B cell (primary cell): ENCODE results near the gene STOX2. TPM values are rescaled to one million over a fixed set of nuclear protein-coding genes. Genes with fewer than 3 reads are reported as not detected.

Source experiments
- ATAC-seq: fragments of 200-7000 bp; cut with Tn5 transposase; one replicate; pipeline ENCODE4 v1.10.0; 2021; ENCODE audit warnings: low read depth, mild to moderate bottlenecking, moderate number of reproducible peaks, moderate library complexity
- CTCF ChIA-PET: fragments of 350-600 bp; sonication (Branson Sonifier 250); formaldehyde crosslinking; loops from one replicate; lab custom pipeline; 2021; ENCODE audit warnings: antibody characterized with exemption, inconsistent platforms; lab: Charles Lee
- POLR2A ChIA-PET: fragments of 350-600 bp; sonication (Branson Sonifier 250); formaldehyde crosslinking; loops from one replicate; lab custom pipeline; 2021; ENCODE audit warnings: antibody characterized with exemption; lab: Charles Lee
- DNase-seq: peaks from one replicate; pipeline ENCODE4 v3.0.0; 2013
- H2AFZ ChIP-seq: 2 replicates; pipeline ENCODE4 v1.6.1; 2012; ENCODE audit warnings: mild to moderate bottlenecking, low read depth, low read length; ENCODE audit not compliant: insufficient read depth, poor library complexity, severe bottlenecking
- H3K27ac ChIP-seq, 2 donors: 1 replicate in 1 of 2; 2 replicates in 1 of 2; pipeline ENCODE4 v1.5.1; 2012 to 2013; ENCODE audit warnings: low read length in 2 of 2, mild to moderate bottlenecking in 2 of 2, moderate library complexity in 1 of 2
- H3K27me3 ChIP-seq, 4 experiments: fragments of 200-600 bp in 1 of 4; sonication (generic) in 1 of 4; replicated peaks in 1 of 4; 1 replicate in 2 of 4; 2 replicates in 2 of 4; pipeline versions ENCODE4 v1.6.1 to v1.7.0; 2013 to 2016; ENCODE audit warnings: low read length in 3 of 4, mild to moderate bottlenecking in 2 of 4, mixed read lengths in 1 of 4, moderate library complexity in 1 of 4; ENCODE audit not compliant: insufficient read depth in 4 of 4, control insufficient read depth in 3 of 4; ENCODE audit errors: control extremely low read depth in 1 of 4
- H3K36me3 ChIP-seq, 2 experiments: replicated peaks in 1 of 2; 1 replicate in 1 of 2; 2 replicates in 1 of 2; pipeline versions ENCODE4 v1.6.1 to v1.7.1; 2013; ENCODE audit warnings: low read length in 1 of 2; ENCODE audit not compliant: insufficient read depth in 2 of 2, control insufficient read depth in 1 of 2; ENCODE audit errors: control extremely low read depth in 1 of 2, extremely low read depth in 1 of 2
- H3K4me1 ChIP-seq, 2 donors: fragments of 200-600 bp in 1 of 2; sonication (generic) in 1 of 2; 1 replicate in 1 of 2; 2 replicates in 1 of 2; pipeline versions ENCODE4 v1.5.1 to v1.6.1; 2013 to 2017; ENCODE audit warnings: low read length in 2 of 2; ENCODE audit not compliant: control insufficient read depth in 2 of 2, insufficient read depth in 2 of 2
- H3K4me2 ChIP-seq: replicated peaks from 2 replicates; pipeline ENCODE3; 2012; ENCODE audit warnings: mild to moderate bottlenecking, low read depth, low read length; ENCODE audit not compliant: poor library complexity, severe bottlenecking
- H3K4me3 ChIP-seq, 5 experiments: fragments of 200-600 bp in 1 of 5; sonication (generic) in 1 of 5; 1 replicate in 3 of 5; 2 replicates in 2 of 5; pipeline versions ENCODE4 v1.5.1 to v1.7.0; 2011 to 2016; ENCODE audit warnings: low read length in 4 of 5, mild to moderate bottlenecking in 4 of 5, low read depth in 2 of 5, control low read depth in 1 of 5, moderate library complexity in 1 of 5; ENCODE audit not compliant: insufficient read depth in 1 of 5; ENCODE audit errors: control extremely low read depth in 1 of 5, extremely low read depth in 1 of 5
- H3K79me2 ChIP-seq: fragments of 200-600 bp; sonication (generic); one replicate; pipeline ENCODE4 v1.6.0; 2016; ENCODE audit warnings: low read length; ENCODE audit not compliant: control insufficient read depth, insufficient read depth
- H3K9ac ChIP-seq: fragments of 200-600 bp; sonication (generic); 2 replicates; pipeline ENCODE4 v1.6.1; 2017; ENCODE audit warnings: mild to moderate bottlenecking, low read length, moderate library complexity
- H3K9me3 ChIP-seq, 3 donors: one replicate each; pipeline versions ENCODE4 v1.6.1 to v1.7.1; 2013; ENCODE audit warnings: low read length in 2 of 3; ENCODE audit not compliant: control insufficient read depth in 2 of 3, insufficient read depth in 1 of 3; ENCODE audit errors: control extremely low read depth in 1 of 3
- H4K20me1 ChIP-seq: 2 replicates; pipeline ENCODE4 v1.6.0; 2012; ENCODE audit warnings: mild to moderate bottlenecking, low read length; ENCODE audit not compliant: insufficient read depth, control insufficient read depth, poor library complexity, severe bottlenecking
- H3K27ac Mint-ChIP-seq: one replicate; pipeline ENCODE4 v1.8.0; 2021; ENCODE audit warnings: mixed read lengths
- H3K27me3 Mint-ChIP-seq: one replicate; pipeline ENCODE4 v1.8.0; 2021; ENCODE audit warnings: mixed read lengths
- H3K4me1 Mint-ChIP-seq: one replicate; pipeline ENCODE4 v1.8.0; 2021; ENCODE audit warnings: mixed read lengths
- H3K4me3 Mint-ChIP-seq: one replicate; pipeline ENCODE4 v1.8.0; 2021; ENCODE audit warnings: mixed read lengths
- H3K9me3 Mint-ChIP-seq: one replicate; pipeline ENCODE4 v1.8.0; 2022; ENCODE audit warnings: mixed read lengths; ENCODE audit not compliant: insufficient read depth
- CTCF ChIP-seq: fragments of 200-600 bp; IDR thresholded peaks from one replicate; pipeline ENCODE4 v1.8.0; 2022; ENCODE audit warnings: antibody characterized with exemption, mild to moderate bottlenecking
- EZH2 ChIP-seq: IDR thresholded peaks from 2 replicates; pipeline ENCODE4 v1.6.1; 2012; ENCODE audit warnings: borderline replicate concordance, low read depth, mild to moderate bottlenecking, moderate library complexity, low read length; ENCODE audit not compliant: insufficient read depth, poor library complexity, severe bottlenecking
- WGBS: methylation state at CpG from one replicate; pipeline ENCODE4 v1.1.5; 2013; ENCODE audit warnings: missing lambda C conversion rate; ENCODE audit not compliant: insufficient coverage; 5-methylcytosine and 5-hydroxymethylcytosine counted together
- intact Hi-C: fragments of 100-400 bp; cut with micrococcal nuclease; formaldehyde crosslinking; loops from one replicate; pipeline ENCODE4 v1.10.0; 2022
- polyA plus RNA-seq: library from polyadenylated mRNA; depleted of rRNA; stranded (reverse); fragments of >200 nt; gene quantifications from 2 replicates; pipeline ENCODE4 v1.2.3, GENCODE V29; 2012
- total RNA-seq, 2 donors: library from RNA; stranded (reverse); fragments of 120-200 nt in 1 of 2; gene quantifications; 1 replicate in 1 of 2; 2 replicates in 1 of 2; pipeline versions ENCODE4 v1.2.3 to v1.2.4, GENCODE V29; 2013 to 2022

The STOX2 gene
- total and polyA plus RNA-seq, 2 donors (not counting 1 experiment from before 2014, with no cell fraction given), result under 0.01 TPM; not detected in 1

GRCh38 chr4:183989931-183990330 lies 84.8 kb downstream of the STOX2 start:
- no peaks in the 10 kb centered on the region for H3K9me3 Mint-ChIP-seq
- POLR2A ChIA-PET, result no interaction called here

GRCh38 chr4:183993676-183994075 lies 88.6 kb downstream of the STOX2 start:
- Mint-ChIP-seq H3K4me1 (no peaks in the 10 kb centered on the region), H3K9me3 (no peaks in the 10 kb centered on the region), H3K27ac (no peak overlapping the region), H3K4me3 (no peak overlapping the region), H3K27me3 (no peaks in the 10 kb centered on the region)
- WGBS, result 88% methylated on average over 4 of the region's 6 CpGs
- intact Hi-C loops, result no loop called here
- Histone ChIP-seq H4K20me1 (no peaks in the 10 kb centered on the region), H3K27me3 (no peaks in the 10 kb centered on the region), H3K4me3 (no peak overlapping the region), H3K27ac (no peak overlapping the region), H2AFZ (no peak overlapping the region), H3K79me2 (no peaks in the 10 kb centered on the region), H3K4me1 (no peaks in the 10 kb centered on the region), H3K9ac (no peak overlapping the region), H3K36me3 (no peaks in the 10 kb centered on the region), H3K9me3 (no peaks in the 10 kb centered on the region), H3K4me2 (no peak overlapping the region)
- ChIA-PET POLR2A (no interaction called here), CTCF (interaction anchor here (0.9 kb wide), 1 partner anchor 109 kb away, joined by 3 read pairs; no protein-coding TSS in a partner anchor)
- ATAC-seq, result no peak
- DNase-seq, result no peak
- TF ChIP-seq EZH2, result no peak
- no peak for TF ChIP-seq CTCF

More at GRCh38 chr4:183989931-183990330, 84.8 kb downstream of the STOX2 start:
- intact Hi-C loops, result no loop called here
- ATAC-seq (no peak), DNase-seq (no peak)
- Histone ChIP-seq H4K20me1 (no peaks in the 10 kb centered on the region), H3K4me3 (no peak overlapping the region), H2AFZ (no peak overlapping the region), H3K27ac (no peak overlapping the region), H3K4me2 (no peak overlapping the region), H3K9me3 (no peaks in the 10 kb centered on the region), H3K27me3 (no peaks in the 10 kb centered on the region), H3K4me1 (no peaks in the 10 kb centered on the region), H3K9ac (no peak overlapping the region), H3K79me2 (no peaks in the 10 kb centered on the region), H3K36me3 (no peaks in the 10 kb centered on the region)
- H3K27me3 Mint-ChIP-seq, result no peaks in the 10 kb centered on the region
- H3K27ac Mint-ChIP-seq, result no peak overlapping the region
- WGBS, result no CpG with 5 or more reads among the region's 2 CpGs
- no peaks in the 10 kb centered on the region for H3K4me1 Mint-ChIP-seq
- no peak overlapping the region for H3K4me3 Mint-ChIP-seq
- CTCF ChIA-PET, result no interaction called here
- TF ChIP-seq EZH2, result no peak
- no peak for TF ChIP-seq CTCF
